NCI-H2029 (cell line): ENCODE results near the gene IL36RN.

Source experiments
- DNase-seq: peaks from one replicate; lab custom pipeline; 2025; lab: John Stamatoyannopoulos, UW

The IL36RN gene

GRCh38 chr2:113102133-113102532, 43.1 kb downstream of the IL36RN start:
- no peak for DNase-seq

GRCh38 chr2:113103277-113103676, 44.3 kb downstream of the IL36RN start:
- no peak for DNase-seq

- no peak for DNase-seq
These were observed 45.1 kb downstream of the IL36RN start for GRCh38 chr2:113104054-113104611.

GRCh38 chr2:113105047-113105785, 46.2 kb downstream of the IL36RN start:
- no peak for DNase-seq

- DNase-seq = no peak
These were observed 52.1 kb downstream of the IL36RN start for GRCh38 chr2:113111121-113111520.

GRCh38 chr2:113111823-113112287, 52.9 kb downstream of the IL36RN start:
- DNase-seq = no peak

GRCh38 chr2:113112441-113112840, 53.4 kb downstream of the IL36RN start:
- no peak for DNase-seq

GRCh38 chr2:113112871-113113270, 53.9 kb downstream of the IL36RN start:
- no peak for DNase-seq

GRCh38 chr2:113113807-113114206, 54.8 kb downstream of the IL36RN start:
- no peak for DNase-seq
